T1000 (cell line): Measurements from ENCODE around the gene KISS1R.
"Not testable (repeated sequence)": the region's sequence is repeated elsewhere in the genome, so short reads cannot be mapped to it uniquely, and the experiment has no call there.

ENCODE experiments used
- DNase-seq: peaks from one replicate; lab custom pipeline; 2025; ENCODE audit warnings: mixed read lengths; lab: John Stamatoyannopoulos, UW

Gene KISS1R

DNA sequence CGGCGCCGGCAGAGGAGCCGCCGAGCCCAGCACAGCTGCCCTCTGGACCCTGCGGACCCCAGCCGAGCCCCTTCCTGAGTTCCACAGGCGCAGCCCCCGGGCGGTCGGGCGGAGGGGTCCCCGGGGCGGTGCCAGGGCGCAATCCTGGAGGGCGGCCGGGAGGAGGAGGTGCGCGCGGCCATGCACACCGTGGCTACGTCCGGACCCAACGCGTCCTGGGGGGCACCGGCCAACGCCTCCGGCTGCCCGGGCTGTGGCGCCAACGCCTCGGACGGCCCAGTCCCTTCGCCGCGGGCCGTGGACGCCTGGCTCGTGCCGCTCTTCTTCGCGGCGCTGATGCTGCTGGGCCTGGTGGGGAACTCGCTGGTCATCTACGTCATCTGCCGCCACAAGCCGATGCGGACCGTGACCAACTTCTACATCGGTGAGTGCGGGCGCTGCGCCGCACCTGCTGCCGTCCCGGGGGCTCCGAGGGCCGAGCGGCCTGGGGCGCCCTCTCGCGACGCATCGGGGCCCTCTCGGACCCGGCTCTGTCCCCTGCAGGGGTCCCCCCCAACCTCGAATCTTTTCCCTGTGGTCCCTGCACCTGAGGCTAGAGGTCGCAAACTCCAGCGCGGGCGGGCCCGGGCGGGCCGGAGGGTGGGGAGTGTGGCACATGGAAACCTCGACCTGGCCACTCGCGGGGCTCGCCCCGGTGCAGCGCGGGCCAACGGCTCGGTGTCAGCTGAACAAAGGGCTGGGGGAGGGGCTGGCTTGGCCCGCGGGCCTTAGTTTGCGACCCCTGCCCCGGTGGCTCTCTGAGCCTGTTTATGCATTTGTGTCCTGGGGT, at the start of gene KISS1R:
Gene KISS1R, plus strand, starts transcription at position 11 of the 829 bp plus-strand sequence. Its CDS starts 170 bp downstream, at position 181.
- peak; percentile 32 for DNase-seq

DNA sequence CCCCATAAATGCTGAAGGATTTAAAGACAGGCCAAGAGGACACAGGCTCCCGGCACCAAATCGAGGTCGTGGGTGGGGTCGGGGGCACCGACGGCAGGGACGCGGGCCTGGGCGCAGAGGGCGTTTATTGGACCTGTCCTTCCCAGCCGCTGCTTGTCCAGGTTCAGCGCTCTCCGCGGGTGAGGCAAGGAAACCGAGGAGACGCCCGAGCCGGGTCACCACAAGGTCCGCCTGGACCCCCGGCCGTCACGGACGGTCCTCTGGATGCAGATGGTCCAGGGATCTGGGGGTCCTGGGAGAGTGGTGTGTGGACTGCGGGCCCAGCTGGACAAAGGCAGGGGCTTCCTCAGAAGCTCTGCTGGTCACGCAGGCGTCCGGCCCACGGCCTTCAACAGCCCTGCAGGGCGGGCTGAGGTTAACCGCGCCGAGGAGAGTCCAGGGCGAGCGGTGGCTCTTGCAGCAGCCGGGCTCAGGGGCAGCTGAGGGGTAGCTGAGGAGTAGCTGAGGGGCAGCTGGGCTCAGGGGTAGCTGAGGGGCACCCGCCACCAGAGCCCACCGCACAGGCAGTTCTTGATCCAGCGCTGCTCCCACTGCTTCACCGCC, 49.2 kb upstream of the KISS1R start:
- no peak for DNase-seq

DNA sequence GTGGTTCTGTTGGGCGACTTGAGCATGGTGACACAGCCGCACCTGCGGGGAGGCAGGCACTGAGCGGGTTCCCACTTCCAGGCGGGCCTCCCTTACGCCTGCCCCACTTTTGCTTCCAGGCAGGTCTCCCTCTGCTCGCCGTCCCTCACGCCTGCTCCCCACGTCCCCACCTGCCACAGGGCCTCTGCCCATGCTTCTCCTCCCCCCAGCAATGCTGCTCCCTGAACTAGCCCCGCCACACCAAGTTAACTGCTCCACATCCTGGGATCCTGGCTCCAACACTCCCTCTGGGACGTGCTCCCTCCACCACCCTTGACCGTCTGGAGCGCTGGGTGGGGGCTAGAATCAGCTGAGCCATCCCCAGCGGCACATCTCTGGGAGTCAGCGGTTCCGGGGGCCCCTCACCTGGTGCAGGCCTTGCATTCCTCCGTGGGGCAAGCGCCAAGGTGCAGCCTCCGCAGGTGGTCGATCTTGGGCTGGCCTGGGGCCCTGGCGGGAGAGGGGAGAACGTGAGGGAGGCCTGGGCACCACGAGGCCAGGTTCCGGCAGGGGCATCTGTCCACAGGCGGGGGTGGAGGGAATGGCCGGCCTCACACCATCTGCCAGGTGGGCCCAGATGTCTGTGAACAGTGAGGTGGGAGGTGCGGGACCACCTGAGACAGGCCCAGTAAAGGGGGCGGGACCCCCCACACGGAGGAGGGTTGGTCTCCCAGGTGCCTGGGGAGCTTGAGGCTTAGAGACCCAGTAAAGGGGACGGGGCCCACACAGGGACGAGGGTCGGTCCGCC, 48.5 kb upstream of the KISS1R start:
- DNase-seq: no peak

DNA sequence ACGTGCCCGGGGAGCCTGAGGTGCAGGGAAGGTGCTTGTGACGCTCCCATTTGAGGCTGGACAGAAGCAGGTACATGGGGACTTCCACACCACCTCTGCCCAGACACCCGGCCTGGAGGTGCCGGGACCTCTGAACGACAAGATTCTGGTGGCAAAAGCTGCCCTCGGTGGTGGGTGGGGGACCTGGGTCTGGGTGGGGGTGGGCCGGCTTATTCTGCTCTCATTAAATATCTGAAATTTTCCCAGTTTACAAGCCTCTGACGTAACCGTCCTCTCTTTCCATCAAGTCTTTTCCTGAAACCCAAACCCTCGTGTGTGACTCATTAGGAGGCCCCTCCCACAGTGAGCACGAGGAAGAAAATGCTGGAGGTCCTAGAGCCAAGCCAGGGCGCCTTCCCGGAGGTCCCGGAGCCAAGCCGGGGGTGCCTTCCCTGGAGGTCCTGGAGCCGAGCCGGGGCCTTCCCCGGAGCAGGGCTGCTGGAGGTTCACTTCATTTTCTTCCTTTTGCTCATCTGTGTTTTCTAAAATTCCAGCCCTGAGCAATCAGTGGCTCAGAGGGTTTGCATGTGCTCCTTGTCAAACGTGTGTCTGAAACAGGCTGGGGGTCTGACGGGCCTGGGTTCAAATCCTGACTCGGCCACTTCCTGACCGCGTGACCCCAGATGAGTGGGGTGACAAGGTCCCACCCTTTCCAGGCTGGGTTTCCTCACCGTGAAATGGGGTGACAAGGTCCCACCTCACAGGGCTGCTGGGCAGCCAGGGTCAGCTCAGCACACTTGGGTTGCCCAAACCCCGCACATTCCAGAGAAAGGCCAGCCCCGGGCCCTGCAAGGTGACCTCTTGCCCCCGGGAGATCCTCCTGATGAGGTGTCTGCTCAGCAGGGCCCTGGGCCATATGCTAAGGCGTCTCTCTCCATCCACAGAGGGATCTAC, 47.6 kb upstream of the KISS1R start:
- DNase-seq: peak; percentile 83

DNA sequence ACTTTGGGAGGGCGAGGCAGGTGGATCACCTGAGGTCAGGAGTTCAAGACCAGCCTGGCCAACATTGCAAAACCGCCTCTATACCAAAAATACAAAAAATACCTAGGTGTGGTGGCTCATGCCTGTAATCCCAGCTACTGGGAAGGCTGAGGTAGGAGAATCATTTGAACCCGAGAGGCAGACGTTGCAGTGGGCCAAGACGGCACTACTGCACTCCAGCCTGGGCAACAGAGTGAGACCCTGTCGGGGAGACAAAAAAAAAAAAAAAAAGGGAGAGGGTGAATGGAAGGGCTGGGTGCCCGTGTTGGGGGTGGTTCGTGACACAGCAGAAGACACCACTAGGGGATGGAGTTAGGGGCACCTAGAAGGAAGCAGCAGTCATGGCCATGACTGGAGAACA, 46.8 kb upstream of the KISS1R start:
- no peak for DNase-seq

DNA sequence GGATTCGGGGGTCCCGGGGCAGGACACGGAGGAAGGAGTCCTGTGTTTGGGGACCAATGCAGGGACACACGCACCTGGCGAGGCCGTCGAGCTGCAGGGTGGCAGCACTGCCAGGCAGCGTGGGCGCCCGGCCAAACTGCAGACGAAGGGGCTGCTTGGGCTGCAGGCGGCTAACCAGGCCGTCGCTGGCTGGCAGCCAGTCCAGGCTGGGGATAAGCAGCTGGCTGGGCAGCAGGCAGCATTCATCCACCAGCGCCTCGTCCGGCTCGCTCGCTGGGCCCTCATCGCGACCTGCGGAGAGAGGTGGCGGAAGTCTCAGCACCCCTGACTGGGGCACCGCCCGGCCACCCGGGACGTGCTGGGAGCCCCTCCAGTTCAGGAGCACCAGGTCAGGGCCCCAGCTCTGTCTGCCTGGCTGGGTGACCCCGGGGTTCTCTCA, 46.2 kb upstream of the KISS1R start:
- no peak for DNase-seq

DNA sequence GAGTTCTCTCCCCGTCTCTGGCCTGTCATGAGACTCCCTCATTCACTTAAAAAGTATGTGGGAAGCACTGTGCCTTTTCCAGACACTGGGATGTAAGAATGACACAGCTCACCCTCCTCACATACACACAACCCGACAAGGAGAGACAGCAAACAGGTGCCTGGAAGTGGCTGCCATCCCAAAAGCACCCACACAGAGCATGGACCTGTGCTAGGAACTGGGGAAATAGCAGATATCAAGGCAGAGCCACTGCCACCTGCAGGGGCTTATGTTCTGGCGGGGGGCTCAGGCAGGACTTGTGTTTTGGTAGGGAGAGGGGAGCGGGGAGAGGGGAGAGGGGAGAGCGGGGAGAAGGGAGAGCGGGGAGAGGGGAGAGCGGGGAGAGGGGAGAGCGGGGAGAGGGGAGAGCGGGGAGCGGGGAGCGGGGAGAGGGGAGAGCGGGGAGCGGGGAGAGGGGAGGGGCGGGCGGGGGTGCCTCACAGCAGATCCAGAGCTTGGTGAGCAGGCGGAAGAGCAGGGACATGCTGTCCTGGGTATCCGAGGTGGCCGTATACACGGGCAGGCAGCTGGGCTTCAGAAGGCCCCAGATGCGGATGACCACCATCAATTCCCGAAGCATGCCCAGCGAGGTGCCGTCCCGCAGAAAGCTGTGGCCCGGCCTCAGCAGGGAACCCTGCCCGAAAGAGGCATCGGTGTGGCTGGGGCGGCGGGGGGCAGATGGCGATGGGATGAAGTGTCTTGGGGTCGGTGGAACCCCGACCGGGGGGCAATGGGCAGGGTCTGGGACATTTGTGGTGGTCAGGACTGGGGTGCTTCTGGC, 45.5 kb upstream of the KISS1R start:
- DNase-seq: peak; percentile 30

DNA sequence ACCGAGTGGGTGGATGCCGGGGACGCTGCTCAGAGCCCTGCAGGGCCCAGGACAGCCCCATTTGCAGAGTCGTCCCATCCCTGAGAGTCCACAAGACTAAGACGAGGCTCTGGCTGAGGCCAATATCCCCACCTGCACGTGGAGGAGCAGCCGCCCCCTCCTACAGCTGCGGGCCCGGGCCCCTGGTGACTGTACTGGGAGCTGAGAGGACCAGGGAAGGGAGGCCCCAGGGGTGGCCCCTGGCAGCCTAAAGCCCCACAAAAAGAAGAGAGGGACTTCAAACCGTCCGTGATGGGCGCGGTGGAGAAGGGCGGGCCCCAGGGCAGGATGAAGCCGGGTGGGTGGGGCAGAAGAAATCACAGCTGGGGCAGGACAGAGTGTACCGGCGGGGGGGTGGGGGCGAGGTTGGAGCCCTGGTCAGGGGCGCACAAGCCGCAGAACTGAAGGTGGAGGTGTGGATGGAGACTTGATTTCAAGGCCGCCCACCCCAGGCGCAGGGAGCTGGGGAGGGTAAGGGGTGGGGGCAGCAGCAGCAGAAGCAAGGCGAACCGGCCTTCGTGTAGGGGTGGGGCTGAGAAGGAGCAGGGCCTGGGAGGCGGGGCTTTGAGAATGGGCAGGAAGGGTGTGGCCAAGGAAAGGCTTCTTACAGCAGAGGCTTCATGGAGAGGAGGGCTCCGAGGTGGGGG, 44.7 kb upstream of the KISS1R start:
- peak; percentile 89 for DNase-seq

DNA sequence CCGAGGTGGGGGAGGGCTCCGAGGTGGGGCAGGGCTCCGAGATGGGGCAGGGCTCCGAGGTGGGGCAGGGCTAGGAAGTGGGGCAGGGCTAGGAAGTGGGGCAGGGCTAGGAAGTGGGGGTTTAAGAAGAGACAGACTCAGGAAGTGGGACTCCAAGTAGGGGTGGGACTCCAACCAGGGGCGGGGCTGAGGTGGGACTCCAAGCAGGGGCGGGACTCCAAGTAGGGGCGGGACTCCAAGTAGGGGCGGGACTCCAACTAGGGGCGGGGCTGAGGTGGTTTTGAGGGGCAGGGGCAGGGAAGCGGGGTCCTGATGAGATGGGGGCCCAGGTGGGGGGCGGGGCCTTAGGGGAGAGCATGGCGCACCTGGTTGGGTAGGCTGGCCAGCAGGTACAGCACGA, 44.0 kb upstream of the KISS1R start:
- DNase-seq: peak; percentile 86

DNA sequence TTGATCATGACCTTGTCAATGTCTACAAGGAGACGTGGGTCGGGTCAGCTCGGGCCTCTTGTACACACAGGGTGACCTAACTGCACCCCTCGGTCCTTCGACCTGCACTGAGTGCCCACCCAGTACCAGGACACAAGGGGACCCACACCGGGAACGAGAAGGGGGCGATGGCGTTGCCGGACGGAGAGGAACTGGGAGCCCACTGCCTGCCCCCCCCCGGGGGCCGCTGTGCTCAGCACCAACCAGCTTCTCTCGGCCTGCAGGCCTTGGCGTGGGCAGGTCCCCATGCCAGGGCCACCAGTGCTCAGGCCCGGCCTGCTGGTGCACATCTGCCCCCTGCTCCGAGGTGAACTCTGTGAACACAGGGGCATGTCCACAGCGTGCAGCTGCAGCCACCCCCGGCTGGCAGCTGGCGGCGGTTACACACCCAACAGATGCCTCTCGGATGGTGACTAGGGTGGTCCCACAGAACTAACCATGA, 43.5 kb upstream of the KISS1R start:
- no peak for DNase-seq

DNA sequence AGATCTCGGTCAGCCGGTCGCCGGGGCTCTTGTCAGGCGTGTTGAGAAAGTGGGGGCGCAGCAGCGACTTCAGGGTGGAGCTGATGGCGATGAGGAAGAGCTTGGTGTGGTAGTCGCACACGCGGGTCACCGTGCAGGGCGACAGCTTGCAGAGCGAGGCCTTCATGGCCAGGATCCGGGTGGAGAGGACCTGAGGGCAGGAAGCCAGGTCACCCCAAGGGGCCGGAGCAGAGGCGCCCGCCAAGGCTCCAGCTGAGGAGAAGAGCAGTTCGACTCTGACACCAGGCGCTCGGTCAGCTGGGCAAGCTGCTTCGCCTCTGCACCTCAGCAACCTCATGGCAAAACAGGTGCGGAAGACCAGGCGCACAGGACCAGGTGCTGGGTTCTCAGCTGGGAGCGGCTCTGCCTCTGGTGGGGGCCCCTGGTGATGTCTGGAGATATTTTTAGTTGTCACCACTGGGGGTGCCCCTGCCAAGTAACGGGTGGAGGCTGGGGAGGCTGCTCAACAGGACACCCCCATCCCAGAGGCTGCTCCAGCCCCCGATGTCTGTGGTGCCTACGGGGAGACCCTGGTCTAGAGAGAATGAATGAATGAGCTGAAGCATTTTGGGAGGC, 41.8 kb upstream of the KISS1R start:
- no peak for DNase-seq

DNA sequence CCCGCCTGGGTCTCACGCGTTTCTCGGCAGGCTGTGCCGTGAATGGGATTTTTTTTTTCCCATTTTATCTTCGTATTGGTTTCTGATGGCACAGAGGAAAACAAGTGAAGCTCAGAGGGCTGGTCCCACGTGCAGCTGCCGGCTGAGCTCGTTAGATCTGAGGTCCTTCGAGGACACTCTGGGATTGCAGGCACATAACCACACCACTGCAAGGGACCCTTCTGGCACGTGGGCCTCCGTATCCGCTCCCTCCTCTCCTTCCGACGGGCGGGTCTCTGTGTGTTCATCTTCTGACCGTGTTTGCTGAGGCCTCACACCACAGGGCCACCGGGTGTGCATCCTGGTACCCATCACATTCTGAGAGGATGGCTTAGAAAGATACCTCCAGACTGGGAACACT, 41.0 kb upstream of the KISS1R start:
- no peak for DNase-seq

DNA sequence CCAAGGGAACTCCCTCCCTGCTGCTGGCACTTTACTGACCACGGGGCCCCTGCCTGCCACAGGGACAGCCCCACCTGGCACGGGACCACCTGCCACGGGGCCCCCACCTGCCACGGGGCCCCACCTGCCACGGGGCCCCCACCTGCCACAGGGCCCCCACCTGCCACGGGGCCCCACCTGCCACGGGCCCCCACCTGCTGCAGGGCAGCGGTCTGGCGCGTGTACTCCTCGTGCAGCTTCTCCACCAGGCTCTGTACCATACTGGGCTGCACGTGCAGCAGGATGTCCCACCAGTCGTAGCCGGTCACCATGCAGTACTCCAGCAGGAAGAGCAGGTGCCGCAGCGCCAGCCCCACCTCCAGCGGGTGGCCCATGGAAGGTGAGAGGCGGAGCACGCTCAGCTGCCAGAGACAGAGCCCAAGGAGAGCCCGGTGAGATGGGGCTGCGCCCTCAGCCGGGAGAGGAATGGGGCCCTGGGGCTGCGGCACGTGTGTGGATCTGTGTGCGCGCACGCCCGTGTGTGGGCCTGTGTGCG, 40.3 kb upstream of the KISS1R start:
- DNase-seq: no peak

DNA sequence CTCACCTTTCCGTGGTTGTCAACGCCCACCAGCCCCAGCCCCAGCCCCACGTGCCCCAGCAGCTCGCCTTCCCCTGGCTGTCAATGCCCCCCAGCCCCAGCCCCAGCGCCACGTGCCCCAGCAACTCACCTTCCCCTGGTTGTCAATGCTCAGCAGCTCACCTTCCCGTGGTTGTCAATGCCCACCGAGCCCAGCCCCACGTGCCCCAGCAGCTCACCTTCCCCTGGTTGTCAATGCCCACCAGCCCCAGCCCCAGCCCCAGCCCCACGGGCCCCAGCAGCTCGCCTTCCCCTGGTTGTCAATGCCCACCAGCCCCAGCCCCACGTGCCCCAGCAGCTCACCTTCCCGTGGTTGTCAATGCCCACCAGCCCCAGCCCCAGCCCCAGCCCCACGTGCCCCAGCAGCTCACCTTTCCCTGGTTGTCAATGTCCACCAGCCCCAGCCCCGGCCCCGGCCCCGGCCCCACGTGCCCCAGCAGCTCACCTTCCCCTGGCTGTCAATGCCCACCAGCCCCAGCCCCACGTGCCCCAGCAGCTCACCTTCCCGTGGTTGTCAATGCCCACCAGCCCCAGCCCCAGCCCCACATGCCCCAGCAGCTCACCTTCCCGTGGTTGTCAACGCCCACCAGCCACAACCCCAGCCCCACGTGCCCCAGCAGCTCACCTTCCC, 39.0 kb upstream of the KISS1R start:
- DNase-seq: not testable (repeated sequence)

DNA sequence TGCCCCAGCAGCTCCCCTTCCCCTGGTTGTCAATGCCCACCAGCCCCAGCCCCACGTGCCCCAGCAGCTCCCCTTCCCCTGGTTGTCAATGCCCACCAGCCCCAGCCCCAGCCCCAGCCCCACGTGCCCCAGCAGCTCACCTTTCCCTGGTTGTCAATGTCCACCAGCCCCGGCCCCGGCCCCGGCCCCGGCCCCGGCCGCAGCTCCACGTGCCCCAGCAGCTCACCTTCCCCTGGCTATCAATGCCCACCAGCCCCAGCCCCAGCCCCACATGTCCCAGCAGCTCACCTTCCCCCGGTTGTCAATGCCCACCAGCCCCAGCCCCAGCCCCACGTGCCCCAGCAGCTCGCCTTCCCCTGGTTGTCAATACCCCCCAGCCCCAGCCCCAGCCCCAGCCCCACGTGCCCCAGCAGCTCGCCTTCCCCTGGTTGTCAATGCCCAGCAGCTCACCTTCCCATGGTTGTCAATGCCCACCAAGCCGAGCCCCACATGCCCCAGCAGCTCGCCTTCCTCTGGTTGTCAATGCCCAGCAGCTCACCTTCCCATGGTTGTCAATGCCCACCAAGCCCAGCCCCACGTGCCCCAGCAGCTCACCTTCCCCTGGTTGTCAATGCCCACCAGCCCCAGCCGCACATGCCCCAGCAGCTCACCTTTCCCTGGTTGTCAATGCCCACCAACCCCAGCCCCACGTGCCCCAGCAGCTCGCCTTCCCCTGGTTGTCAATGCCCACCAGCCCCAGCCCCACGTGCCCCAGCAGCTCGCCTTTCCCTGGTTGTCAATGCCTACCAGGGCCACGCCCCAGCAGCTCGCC, 38.2 kb upstream of the KISS1R start:
- not testable (repeated sequence) for DNase-seq

DNA sequence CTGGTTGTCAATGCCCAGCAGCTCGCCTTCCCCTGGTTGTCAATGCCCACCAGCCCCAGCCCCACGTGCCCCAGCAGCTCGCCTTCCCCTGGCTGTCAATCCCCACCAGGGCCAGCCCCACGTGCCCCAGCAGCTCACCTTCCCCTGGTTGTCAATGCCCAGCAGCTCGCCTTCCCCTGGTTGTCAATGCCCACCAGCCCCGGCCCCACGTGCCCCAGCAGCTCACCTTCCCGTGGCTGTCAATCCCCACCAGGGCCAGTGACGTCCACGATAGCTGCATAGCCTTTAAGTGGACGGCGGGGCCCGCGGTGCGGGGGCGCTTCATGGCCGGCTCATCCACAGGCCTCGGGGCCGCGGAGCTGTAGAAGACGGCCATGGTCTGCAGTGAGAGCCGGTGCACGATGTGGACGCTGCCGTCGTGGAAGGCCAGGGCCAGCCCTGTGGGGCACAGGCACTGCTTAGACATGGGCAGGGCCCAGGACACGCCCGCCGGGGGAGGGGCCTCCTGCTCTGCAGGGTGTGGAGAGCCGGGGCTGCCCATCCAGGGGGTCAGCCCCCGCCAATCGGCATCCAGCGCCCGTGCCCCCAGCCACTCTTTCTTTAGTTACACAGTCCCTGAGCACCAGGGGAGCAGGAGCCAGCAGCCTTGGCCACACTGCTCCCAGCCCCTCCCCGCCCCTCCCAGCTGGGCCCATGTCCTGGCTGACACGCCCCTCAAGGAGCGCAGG, 37.3 kb upstream of the KISS1R start:
- no peak for DNase-seq
